ENCODE measurements around the gene PHF19. TPM values are rescaled to one million over a fixed set of nuclear protein-coding genes. Genes with fewer than 3 reads are reported as not detected.

PHF19 gene
- total and polyA plus RNA-seq, 2 of the 8 experiments (the other 6 are each of a cell fraction or from before 2014, with no cell fraction given) = 28.2 to 31.8 TPM

- no peak for TF ChIP-seq ZNF274 (IDR thresholded peaks at IDR 0.05; ENCODE audit: borderline replicate concordance, extremely low read depth, low read length)
- TF ChIP-seq SIN3A (conservative IDR thresholded peaks at IDR 0.05 in 1 of 2, IDR thresholded peaks at IDR 0.05 in 1 of 2; ENCODE audit: low read depth in 1 of 2, low read length in 2 of 2) = no peak
Observed at GRCh38 chr9:120888626-120889025, 11.6 kb upstream of the PHF19 start (continued).
